Aorta (tissue), 5 donors: ENCODE measurements around the gene FCN2. TPM values are rescaled to one million over a fixed set of nuclear protein-coding genes. Genes with fewer than 3 reads are reported as not detected.

Source experiments
- ATAC-seq: fragments of 200-7000 bp; cut with Tn5 transposase; one replicate; pipeline ENCODE4 v1.9.1; 2022; ENCODE audit warnings: moderate library complexity; ENCODE audit not compliant: low FRiP score
- DNase-seq, 2 donors: peaks; one replicate each; pipeline ENCODE4 v3.0.0-alpha.2; 2020
- H3K27ac ChIP-seq, 2 donors: one replicate each; pipeline ENCODE4 v1.5.1; 2013; ENCODE audit warnings: low read length in 2 of 2, mild to moderate bottlenecking in 2 of 2, moderate library complexity in 2 of 2, control low read depth in 1 of 2, inconsistent platforms in 1 of 2, low read depth in 1 of 2
- H3K27me3 ChIP-seq, 2 donors: one replicate each; pipeline ENCODE4 v1.6.1; 2013; ENCODE audit warnings: control low read depth in 1 of 2, low read length in 1 of 2, mild to moderate bottlenecking in 1 of 2, moderate library complexity in 1 of 2; ENCODE audit not compliant: insufficient read depth in 2 of 2, control insufficient read depth in 1 of 2
- H3K36me3 ChIP-seq, 2 donors: one replicate each; pipeline ENCODE4 v1.6.1; 2013; ENCODE audit warnings: control low read depth in 1 of 2, low read length in 1 of 2, mild to moderate bottlenecking in 1 of 2; ENCODE audit not compliant: insufficient read depth in 2 of 2, control insufficient read depth in 1 of 2
- H3K4me1 ChIP-seq, 2 donors: one replicate each; pipeline ENCODE4 v1.6.1; 2013; ENCODE audit warnings: low read length in 2 of 2, control low read depth in 1 of 2, mild to moderate bottlenecking in 1 of 2, moderate library complexity in 1 of 2; ENCODE audit not compliant: insufficient read depth in 2 of 2, control insufficient read depth in 1 of 2
- H3K4me3 ChIP-seq, 2 donors: one replicate each; pipeline ENCODE4 v1.5.1; 2013; ENCODE audit warnings: low read length in 2 of 2, control low read depth in 1 of 2, mild to moderate bottlenecking in 1 of 2
- H3K9me3 ChIP-seq: one replicate; pipeline ENCODE4 v1.6.1; 2013; ENCODE audit warnings: mild to moderate bottlenecking, low read length; ENCODE audit not compliant: control insufficient read depth
- WGBS, 2 donors: extraction: QIAGEN DNeasy Blood & Tissue Kit; methylation state at CpG; one replicate each; pipeline ENCODE4 v1.1.7; 2013; 5-methylcytosine and 5-hydroxymethylcytosine counted together
- intact Hi-C, 2 donors: fragments of 100-400 bp; cut with DNase I; formaldehyde crosslinking; loops; one replicate each; pipeline versions ENCODE4 v1.14.2 to v1.15.0; 2022
- polyA plus RNA-seq, 2 donors: library from polyadenylated mRNA; stranded (reverse); fragments of 200-250 nt; gene quantifications; one replicate each; pipeline ENCODE4 v1.2.3, GENCODE V29; 2013
- total RNA-seq, 2 donors: library from RNA; stranded (reverse); fragmentation: NEBNext Ultra II Directional; extraction: Animal tissue kit (Norgen Biotek cat#: 25700); gene quantifications; one replicate each; pipeline ENCODE4 v1.2.1, GENCODE V29; 2021
- donor health status: healthy with polysubstance abuse.
- donor health status: Bipolar disorder and iron deficiency.
- donor health status: DM: no; HTN: no; CAD: no.
- donor health status: DM: no; HTN: no; CAD: no.
- donor health status: DM: yes; HTN: yes; CAD: no.

The FCN2 gene
- total and polyA plus RNA-seq, 4 donors: 0.32 TPM; not detected in 3

DNA sequence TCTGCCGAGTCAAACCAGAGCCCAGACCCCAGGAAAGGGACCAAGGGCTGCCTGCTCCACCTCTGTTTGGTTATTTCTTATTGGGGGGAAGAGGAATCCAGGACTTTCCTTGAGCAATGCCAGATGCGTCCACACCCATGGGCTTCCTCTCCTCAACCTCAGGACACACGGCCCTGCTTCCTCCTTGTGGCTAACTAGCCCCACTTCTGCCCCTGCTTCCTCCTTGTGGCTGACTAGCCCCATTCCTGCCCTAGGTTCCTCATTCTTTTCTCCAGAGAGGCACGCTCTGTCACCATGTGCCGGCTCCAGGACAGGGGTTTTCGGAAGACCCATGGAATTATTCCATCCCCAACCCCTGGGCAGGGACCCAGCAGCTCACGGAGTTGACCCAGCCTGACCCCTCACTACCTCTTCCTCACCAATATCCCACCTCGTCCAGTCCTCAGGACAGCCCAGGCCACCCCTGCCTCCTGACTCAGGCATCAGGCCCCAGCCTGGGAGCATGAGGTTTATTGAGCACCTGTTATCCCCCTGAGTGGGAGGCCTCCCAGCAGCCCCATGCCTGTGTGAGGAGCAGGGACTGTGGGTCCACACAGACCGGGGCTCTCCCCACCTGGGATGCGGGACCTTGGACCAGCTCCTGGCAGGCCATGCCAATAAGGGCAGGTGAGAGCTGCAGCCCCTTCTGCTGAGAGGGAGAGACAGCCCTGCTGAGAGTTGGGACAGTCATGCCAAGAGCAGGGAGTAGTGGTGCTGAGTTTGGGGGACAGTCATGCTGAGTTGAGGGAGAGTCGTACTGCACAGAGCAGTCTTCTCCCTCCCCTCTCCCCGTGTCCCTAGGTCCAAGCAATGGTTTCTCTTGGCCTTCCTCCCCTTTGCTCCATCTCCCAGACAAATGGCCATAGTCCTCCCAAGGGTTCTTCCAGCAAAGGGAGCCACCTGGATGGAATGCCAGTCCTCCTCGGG is 48.9 kb downstream of the FCN2 start:
- Histone ChIP-seq H3K27me3 (no peaks in the 10 kb centered on the region), H3K9me3 (no peaks in the 10 kb centered on the region), H3K27ac (no peak overlapping the region), H3K4me1 (no peaks in the 10 kb centered on the region), H3K4me3 (no peak overlapping the region), H3K36me3 (no peaks in the 10 kb centered on the region)
- intact Hi-C loops: no loop called here
- peak; percentile 60 for ATAC-seq
- DNase-seq: peak; percentile 69 to 83
- 68 to 69% methylated on average over 13 of the region's 13 CpGs for WGBS, 2 donors

DNA sequence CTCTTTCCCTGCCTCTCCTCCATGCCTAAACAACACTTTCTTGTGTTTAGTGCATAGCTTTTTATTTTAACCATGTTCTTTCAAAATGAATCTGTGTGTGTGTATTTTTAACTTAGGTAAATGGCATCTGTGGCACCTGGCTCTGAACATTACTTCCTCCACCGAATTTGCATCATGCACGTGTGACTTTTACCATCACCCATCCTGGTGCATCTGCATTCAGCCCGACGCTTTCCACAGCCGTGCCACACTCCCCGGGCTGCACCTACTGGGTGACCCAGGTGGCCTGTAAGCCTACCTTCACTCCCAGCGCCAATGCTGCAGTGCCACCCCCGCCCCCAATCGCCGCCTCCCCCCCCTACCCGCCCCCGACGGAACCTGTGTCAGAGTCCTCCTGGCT is 49.8 kb downstream of the FCN2 start:
- Histone ChIP-seq H3K27me3 (no peaks in the 10 kb centered on the region), H3K4me1 (no peaks in the 10 kb centered on the region), H3K9me3 (no peaks in the 10 kb centered on the region), H3K36me3 (no peaks in the 10 kb centered on the region), H3K4me3 (no peak overlapping the region), H3K27ac (no peak overlapping the region)
- peak in 1 of 2 donors; percentile 58 for DNase-seq
- ATAC-seq: no peak
- WGBS, 2 donors: 78% methylated on average over 13 of the region's 13 CpGs
- intact Hi-C loops: no loop called here

DNA sequence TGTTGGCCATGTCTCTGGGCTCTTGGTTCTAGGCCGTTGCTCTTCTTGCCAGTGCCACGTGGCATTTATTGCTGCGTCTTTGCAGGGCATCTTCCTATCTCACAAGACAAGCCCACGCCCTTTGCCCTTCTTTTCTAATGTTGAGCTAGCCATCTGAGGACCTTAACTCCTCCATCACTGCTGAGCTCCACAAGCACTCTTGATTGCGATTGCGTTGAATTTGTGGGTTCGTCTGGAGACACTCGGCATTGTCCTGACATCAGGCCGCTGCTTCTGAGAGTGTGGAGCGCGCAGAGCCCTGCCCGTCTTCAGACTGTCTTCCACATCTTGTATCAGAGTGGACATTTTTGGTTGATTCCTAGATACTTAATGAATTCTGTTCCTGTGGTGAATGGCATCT is 51.6 kb downstream of the FCN2 start:
- Histone ChIP-seq H3K27me3 (no peaks in the 10 kb centered on the region), H3K9me3 (no peaks in the 10 kb centered on the region), H3K36me3 (no peaks in the 10 kb centered on the region), H3K4me3 (no peak overlapping the region), H3K27ac (no peak overlapping the region), H3K4me1 (no peaks in the 10 kb centered on the region)
- WGBS, 2 donors: 89 to 91% methylated on average over 12 of the region's 12 CpGs
- DNase-seq (peak in 1 of 2 donors; percentile 27), ATAC-seq (no peak)
- intact Hi-C loops: no loop called here

DNA sequence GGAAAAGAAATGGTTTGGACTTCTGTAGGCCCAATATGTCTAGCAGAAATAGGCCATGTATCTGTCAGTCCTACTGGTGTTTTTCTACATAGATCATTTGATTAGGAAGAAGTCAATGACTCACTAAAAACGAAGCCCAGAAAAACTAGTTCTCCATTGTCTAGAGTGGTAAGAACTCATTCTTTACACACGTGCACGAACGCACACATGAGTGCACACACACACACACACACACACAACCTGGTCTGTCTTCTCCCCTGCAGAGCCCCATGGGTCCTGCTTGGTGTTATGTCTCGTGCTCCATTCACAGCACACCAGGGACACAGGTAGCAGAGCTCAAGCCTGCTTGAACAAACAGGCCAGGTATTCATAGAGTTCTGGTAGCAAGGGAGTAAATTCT is 52.0 kb downstream of the FCN2 start:
- no peaks in the 10 kb centered on the region for H3K9me3 ChIP-seq
- DNase-seq (peak in 1 of 2 donors; percentile 30), ATAC-seq (no peak)
- no peak overlapping the region for H3K27ac ChIP-seq
- no peak overlapping the region for H3K4me3 ChIP-seq
- no peaks in the 10 kb centered on the region for H3K4me1 ChIP-seq
- H3K36me3 ChIP-seq: no peaks in the 10 kb centered on the region
- H3K27me3 ChIP-seq: no peaks in the 10 kb centered on the region
- intact Hi-C loops: no loop called here
- WGBS, 2 donors: 78 to 84% methylated on average over 5 of the region's 5 CpGs

DNA sequence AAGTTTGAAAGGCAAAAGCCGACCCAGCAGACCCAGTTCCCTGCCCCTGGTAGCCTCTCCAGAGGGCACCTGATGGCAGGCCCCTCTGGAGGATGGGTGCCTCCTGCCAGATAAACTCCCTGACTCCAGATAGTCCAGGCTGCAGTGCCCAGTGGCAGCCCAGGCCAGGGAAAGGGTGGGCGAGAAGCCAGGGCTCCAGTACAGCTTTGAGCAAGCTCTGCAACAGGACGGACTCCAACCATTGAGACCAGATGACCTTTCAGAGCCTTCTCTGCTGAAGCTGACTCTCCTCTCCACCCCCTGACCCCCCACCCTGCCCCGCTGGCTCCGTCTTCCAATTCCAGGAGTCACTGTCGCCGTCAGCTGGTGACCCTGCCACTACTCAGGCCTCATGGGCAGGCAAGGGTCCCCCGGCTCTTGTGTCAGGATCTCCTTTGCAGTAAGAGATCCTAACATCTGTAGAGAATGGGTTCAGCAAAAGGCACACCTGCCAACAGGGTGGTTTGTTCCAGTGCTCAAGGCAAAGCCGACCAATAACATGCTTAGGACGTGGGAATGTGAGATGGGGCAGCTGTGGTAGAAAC is 52.6 kb downstream of the FCN2 start:
- intact Hi-C loops: no loop called here
- no peaks in the 10 kb centered on the region for H3K36me3 ChIP-seq
- no peak overlapping the region for H3K27ac ChIP-seq
- H3K9me3 ChIP-seq: no peaks in the 10 kb centered on the region
- H3K27me3 ChIP-seq: no peaks in the 10 kb centered on the region
- no peak overlapping the region for H3K4me3 ChIP-seq
- ATAC-seq (no peak), DNase-seq (peak in 1 of 2 donors; percentile 57)
- H3K4me1 ChIP-seq: no peaks in the 10 kb centered on the region
- 77 to 79% methylated on average over 10 of the region's 10 CpGs for WGBS, 2 donors

- no peak overlapping the region for H3K27ac ChIP-seq
Measured at GRCh38 chr9:134935056-134935640, 54.5 kb downstream of the FCN2 start.

GRCh38 chr9:134935701-134936345 is 55.2 kb downstream of the FCN2 start:
- intact Hi-C loops: no loop called here
- H3K36me3 ChIP-seq: no peaks in the 10 kb centered on the region
- ATAC-seq (no peak), DNase-seq (peak in 1 of 2 donors; percentile 66)
- no peak overlapping the region for H3K4me3 ChIP-seq
- 33 to 44% methylated on average over 27 of the region's 27 CpGs for WGBS, 2 donors
- H3K4me1 ChIP-seq: no peaks in the 10 kb centered on the region
- no peak overlapping the region for H3K27ac ChIP-seq
- H3K27me3 ChIP-seq: no peaks in the 10 kb centered on the region
- no peaks in the 10 kb centered on the region for H3K9me3 ChIP-seq

More at GRCh38 chr9:134935056-134935640, 54.5 kb downstream of the FCN2 start:
- no peaks in the 10 kb centered on the region for H3K9me3 ChIP-seq
- ATAC-seq (no peak), DNase-seq (peak in 1 of 2 donors; percentile 34)
- no peaks in the 10 kb centered on the region for H3K36me3 ChIP-seq
- H3K4me1 ChIP-seq: no peaks in the 10 kb centered on the region
- intact Hi-C loops: no loop called here
- H3K27me3 ChIP-seq: no peaks in the 10 kb centered on the region
- H3K4me3 ChIP-seq: no peak overlapping the region
- WGBS, 2 donors: 28 to 36% methylated on average over 17 of the region's 17 CpGs

DNA sequence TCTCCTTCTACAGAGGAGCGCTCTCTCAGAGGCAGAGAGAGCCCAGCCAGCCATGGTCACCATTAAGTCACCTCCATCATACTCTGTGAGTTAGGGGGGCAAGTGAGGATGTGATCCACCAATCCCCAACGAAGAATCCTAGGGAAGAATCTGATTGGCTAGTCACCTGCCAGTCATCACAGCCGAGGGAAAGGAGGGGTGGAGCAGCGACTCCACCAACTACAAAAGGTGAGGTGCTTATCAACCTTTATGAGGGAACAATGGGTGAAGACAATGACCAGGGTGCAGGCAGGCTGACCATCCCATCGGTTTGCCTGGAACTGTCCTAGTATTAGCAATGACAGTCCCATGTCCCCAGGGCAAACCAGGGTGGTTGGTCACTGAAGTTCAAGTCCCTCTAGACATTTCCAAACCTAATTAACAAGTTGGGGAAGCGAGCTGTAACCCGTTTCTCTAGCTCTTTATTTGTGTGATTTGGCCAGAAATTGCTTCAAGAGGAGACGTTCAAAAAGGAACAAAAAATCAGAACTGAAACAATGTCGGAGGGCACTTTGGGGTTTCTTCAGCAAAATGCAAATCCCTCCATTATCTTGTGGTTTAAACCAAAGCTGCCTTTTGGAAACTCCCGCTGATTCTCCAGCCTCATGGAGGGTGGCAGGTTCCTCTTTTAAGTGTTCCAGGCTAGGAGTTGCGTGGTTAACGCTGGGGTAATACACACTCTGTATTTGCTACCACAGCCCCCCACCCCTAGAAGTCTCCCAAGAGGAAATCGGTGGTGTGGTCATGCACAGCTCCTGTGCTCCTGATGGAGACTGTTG is 55.9 kb downstream of the FCN2 start:
- Histone ChIP-seq H3K36me3 (no peaks in the 10 kb centered on the region), H3K4me1 (no peaks in the 10 kb centered on the region), H3K9me3 (no peaks in the 10 kb centered on the region), H3K27me3 (no peaks in the 10 kb centered on the region), H3K4me3 (no peak overlapping the region), H3K27ac (no peak overlapping the region)
- no peak for ATAC-seq
- 80 to 81% methylated on average over 13 of the region's 13 CpGs for WGBS, 2 donors
- intact Hi-C loops: no loop called here
- peak; percentile 37 to 55 for DNase-seq
